Activated B cell treated with CpG ODN at 0.5 μM for 24 hours (primary cell): ENCODE measurements around the gene AP1AR. TPM values are rescaled to one million over a fixed set of nuclear protein-coding genes. Genes with fewer than 3 reads are reported as not detected.

Source experiments
- ATAC-seq: fragments of 200-7000 bp; cut with Tn5 transposase; one replicate; pipeline ENCODE4 v1.10.0; 2021; ENCODE audit warnings: low read depth, mild to moderate bottlenecking, moderate library complexity
- CTCF ChIA-PET: fragments of 350-600 bp; sonication (Branson Sonifier 250); formaldehyde crosslinking; loops from one replicate; lab custom pipeline; 2021; ENCODE audit warnings: antibody characterized with exemption; lab: Charles Lee
- POLR2A ChIA-PET: fragments of 350-600 bp; sonication (Branson Sonifier 250); formaldehyde crosslinking; loops from one replicate; lab custom pipeline; 2021; ENCODE audit warnings: antibody characterized with exemption; lab: Charles Lee
- DNase-seq: peaks from one replicate; pipeline ENCODE4 v3.0.0; 2022
- H3K27ac Mint-ChIP-seq: one replicate; pipeline ENCODE4 v1.8.0; 2020; ENCODE audit warnings: mixed read lengths
- H3K27me3 Mint-ChIP-seq: one replicate; pipeline ENCODE4 v1.8.0; 2021; ENCODE audit warnings: mixed read lengths
- H3K36me3 Mint-ChIP-seq: one replicate; pipeline ENCODE4 v1.8.0; 2021; ENCODE audit warnings: low read depth, mixed read lengths
- H3K4me1 Mint-ChIP-seq: one replicate; pipeline ENCODE4 v1.8.0; 2021; ENCODE audit warnings: mixed read lengths
- H3K4me3 Mint-ChIP-seq: one replicate; pipeline ENCODE4 v1.8.0; 2020; ENCODE audit warnings: mild to moderate bottlenecking, mixed read lengths
- H3K9me3 Mint-ChIP-seq: one replicate; pipeline ENCODE4 v1.8.0; 2020; ENCODE audit warnings: mixed read lengths
- intact Hi-C: fragments of 100-400 bp; cut with micrococcal nuclease; formaldehyde crosslinking; loops from one replicate; pipeline ENCODE4 v1.15.1; 2024
- total RNA-seq: library from RNA; stranded (reverse); gene quantifications from 2 replicates; pipeline ENCODE4 v1.2.3, GENCODE V29; 2022
- TF ChIP-seq, protein P1 (sequence below): fragments of 200-600 bp; IDR thresholded peaks from one replicate; pipeline ENCODE4 v1.8.0; 2022; ENCODE audit warnings: antibody characterized with exemption, mild to moderate bottlenecking

Gene AP1AR
- total RNA-seq, 1 donor from 2014 or later, result 24.3 TPM

DNA sequence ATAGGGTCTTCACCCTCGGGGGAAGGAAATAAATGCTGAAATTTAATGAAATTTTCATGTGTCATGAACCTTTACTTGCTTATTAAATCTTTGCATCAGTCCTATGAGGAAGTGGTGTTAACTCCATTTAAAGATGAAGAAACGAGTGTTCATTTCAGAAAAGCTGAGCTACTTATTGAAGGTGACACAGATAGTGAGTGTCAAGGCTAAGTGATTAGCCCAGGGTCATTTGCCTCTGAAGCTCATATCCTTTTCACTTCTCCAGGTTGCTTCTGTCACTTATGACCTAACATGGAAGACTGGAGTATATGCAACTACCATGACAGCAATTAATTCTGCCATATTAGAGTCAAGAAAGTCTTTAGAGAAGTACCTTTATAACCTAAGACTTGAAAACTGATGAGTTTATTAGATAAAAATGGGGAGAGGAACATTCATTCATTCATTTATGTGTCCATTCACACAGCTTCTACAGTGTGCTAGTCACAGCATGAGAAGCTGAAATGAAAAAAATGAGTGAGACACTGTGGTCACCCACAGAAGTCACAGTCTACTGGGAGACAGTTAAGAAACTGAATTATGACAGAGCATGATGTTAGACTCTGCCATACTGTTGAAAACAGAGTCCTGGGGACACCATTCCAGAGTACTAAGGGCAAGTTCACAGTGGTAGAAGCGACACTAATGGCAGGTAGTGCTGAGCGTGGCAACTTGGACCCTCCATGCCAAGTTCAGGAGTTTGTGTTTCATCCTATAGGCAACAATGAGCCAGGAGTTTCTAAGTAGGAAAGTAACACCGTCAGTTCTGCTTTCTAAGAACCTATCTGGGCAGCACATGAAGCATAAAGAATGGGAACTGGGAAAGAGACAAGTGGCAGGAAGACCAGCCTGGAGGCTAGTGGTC lies 86.9 kb downstream of the AP1AR start:
- H3K9me3 Mint-ChIP-seq, result no peaks in the 10 kb centered on the region
- ChIA-PET POLR2A (interaction anchor here (2.4 kb wide), 1 partner anchor 32 kb away, joined by 7 read pairs; the partner anchor contains the start of gene TIFA), CTCF (interaction anchor here (0.9 kb wide), 1 partner anchor 219 kb away, joined by 3 read pairs; no protein-coding TSS in a partner anchor)
- intact Hi-C loops, result no loop called here
- DNase-seq, result no peak
- ATAC-seq, result no peak
- TF ChIP-seq, protein P1, sequence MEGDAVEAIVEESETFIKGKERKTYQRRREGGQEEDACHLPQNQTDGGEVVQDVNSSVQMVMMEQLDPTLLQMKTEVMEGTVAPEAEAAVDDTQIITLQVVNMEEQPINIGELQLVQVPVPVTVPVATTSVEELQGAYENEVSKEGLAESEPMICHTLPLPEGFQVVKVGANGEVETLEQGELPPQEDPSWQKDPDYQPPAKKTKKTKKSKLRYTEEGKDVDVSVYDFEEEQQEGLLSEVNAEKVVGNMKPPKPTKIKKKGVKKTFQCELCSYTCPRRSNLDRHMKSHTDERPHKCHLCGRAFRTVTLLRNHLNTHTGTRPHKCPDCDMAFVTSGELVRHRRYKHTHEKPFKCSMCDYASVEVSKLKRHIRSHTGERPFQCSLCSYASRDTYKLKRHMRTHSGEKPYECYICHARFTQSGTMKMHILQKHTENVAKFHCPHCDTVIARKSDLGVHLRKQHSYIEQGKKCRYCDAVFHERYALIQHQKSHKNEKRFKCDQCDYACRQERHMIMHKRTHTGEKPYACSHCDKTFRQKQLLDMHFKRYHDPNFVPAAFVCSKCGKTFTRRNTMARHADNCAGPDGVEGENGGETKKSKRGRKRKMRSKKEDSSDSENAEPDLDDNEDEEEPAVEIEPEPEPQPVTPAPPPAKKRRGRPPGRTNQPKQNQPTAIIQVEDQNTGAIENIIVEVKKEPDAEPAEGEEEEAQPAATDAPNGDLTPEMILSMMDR, result no peak
- peaks cover 5% of the 10 kb centered on the region for H3K36me3 Mint-ChIP-seq
- H3K27me3 Mint-ChIP-seq, result no peaks in the 10 kb centered on the region
- H3K4me1 Mint-ChIP-seq, result peaks cover 28% of the 10 kb centered on the region
- H3K27ac Mint-ChIP-seq, result no peak overlapping the region
- H3K4me3 Mint-ChIP-seq, result no peak overlapping the region

Other genes with a start within 250 kb of the AP1AR start
- gene FAM241A, start 86.3 kb upstream of the AP1AR start, total RNA-seq, result 1.1 and 1.5 TPM in 2 replicates
- gene TIFA, start 54.1 kb downstream of the AP1AR start, total RNA-seq, result 36.4 and 43.4 TPM in 2 replicates
- gene ALPK1, start 65.6 kb downstream of the AP1AR start, total RNA-seq, result 23.1 and 26.7 TPM in 2 replicates